Subcutaneous adipose tissue (tissue), 4 donors: ENCODE measurements around the gene KHDC1L. TPM values are rescaled to one million over a fixed set of nuclear protein-coding genes. Genes with fewer than 3 reads are reported as not detected.

ENCODE experiments used
- total RNA-seq, 4 donors: library from RNA; depleted of rRNA; stranded (reverse); fragments of >200 nt; gene quantifications; one replicate each; pipeline ENCODE4 v1.1.0, GENCODE V29; 2016
- TF ChIP-seq, protein P1 (sequence below): fragments of 450-650 bp; IDR thresholded peaks from one replicate; pipeline ENCODE4 v1.5.1; 2016; ENCODE audit warnings: low read depth, mild to moderate bottlenecking, control low read depth, antibody characterized with exemption, moderate library complexity

Gene KHDC1L
- total RNA-seq, 4 donors from 2014 or later = not detected

GRCh38 chr6:73200247-73200646 lies 25.0 kb downstream of the KHDC1L start:
- TF ChIP-seq, protein P1, sequence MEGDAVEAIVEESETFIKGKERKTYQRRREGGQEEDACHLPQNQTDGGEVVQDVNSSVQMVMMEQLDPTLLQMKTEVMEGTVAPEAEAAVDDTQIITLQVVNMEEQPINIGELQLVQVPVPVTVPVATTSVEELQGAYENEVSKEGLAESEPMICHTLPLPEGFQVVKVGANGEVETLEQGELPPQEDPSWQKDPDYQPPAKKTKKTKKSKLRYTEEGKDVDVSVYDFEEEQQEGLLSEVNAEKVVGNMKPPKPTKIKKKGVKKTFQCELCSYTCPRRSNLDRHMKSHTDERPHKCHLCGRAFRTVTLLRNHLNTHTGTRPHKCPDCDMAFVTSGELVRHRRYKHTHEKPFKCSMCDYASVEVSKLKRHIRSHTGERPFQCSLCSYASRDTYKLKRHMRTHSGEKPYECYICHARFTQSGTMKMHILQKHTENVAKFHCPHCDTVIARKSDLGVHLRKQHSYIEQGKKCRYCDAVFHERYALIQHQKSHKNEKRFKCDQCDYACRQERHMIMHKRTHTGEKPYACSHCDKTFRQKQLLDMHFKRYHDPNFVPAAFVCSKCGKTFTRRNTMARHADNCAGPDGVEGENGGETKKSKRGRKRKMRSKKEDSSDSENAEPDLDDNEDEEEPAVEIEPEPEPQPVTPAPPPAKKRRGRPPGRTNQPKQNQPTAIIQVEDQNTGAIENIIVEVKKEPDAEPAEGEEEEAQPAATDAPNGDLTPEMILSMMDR = no peak

DNA sequence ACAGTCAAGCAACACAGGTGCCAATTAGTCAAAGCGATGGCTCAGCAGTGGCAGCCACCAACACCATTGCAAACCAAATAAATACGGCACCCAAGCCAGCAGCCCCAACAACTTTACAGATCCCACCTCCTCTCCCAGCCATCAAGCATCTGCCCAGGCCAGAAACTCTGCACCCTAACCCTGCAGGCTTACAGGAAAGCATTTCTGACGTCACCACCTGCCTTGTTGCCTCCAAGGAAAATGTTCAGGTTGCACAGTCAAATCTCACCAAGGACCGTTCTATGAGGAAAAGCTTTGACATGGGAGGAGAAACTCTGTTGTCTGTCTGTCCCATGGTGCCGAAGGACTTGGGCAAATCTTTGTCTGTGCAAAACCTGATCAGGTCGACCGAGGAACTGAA lies 30.6 kb downstream of the KHDC1L start:
- TF ChIP-seq, protein P1 = no peak

- TF ChIP-seq, protein P1 = no peak
Observed at GRCh38 chr6:73182021-73182607, 43.2 kb downstream of the KHDC1L start.

- TF ChIP-seq, protein P1 = no peak
Observed at GRCh38 chr6:73180763-73181619, 44.3 kb downstream of the KHDC1L start.

DNA sequence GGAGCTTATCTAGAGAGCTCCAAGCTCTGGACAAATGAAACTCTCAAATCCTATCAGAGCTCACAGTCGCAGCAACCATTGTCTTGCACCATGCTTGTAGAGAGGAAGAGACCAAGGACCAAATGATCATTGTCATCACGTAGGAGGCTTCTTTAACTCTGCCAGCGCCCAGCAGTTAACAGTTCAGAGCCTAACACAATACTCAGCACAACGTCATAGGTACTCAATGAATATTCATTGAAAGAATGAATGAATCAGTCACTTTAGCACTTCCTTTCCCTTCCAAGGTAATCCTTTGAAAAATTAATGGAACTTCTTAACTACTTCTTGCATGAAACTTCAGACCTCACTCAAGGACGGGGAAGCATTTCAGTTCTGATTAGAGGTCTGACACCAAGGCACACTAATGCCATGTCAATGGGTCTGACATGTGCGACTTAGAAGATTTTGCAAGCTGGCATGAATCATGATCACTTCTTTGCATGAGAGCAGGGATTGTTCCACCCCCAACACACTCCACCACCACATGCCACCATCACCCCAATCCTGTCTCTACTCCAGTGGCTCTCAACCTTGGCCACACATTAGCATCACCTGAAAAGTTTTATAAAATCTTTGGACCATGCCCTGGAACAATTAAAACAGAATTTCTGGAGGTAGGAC lies 45.1 kb downstream of the KHDC1L start:
- TF ChIP-seq, protein P1 = no peak

DNA sequence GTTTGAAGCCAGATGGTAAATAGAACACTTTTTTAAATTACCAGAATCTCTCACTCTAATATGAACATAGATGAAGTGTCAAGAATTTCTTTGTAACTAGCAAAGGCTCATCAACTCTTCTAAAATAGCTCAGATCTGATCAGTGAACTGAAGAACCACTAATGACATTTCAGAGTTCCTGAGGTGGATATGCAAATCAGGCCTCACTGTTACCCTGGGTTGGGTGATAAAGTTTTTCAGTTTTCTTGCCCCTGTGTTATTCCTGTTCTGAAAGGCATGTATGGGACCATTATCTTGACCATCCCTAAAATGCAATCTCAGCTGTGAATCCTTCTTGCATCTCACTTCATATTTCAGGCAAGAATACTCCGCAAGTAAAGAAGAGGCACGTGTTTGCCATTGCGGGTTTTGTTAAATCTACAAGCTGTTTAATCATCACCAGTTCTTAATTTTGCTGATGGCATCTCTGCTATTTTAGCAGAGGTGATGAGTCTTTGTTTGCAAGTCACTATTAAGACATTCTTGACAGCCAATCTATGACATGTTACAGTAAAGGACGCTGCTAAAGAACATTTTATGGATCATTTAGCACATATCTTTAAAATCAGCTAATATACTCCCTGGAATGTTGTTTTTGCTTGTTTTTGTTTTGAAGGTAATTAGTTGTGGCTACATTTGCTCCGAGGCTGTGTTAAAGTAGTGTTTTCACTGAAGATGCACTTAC lies 47.9 kb downstream of the KHDC1L start:
- TF ChIP-seq, protein P1 = no peak
